ENCODE results near the gene SLC38A1.

DNA sequence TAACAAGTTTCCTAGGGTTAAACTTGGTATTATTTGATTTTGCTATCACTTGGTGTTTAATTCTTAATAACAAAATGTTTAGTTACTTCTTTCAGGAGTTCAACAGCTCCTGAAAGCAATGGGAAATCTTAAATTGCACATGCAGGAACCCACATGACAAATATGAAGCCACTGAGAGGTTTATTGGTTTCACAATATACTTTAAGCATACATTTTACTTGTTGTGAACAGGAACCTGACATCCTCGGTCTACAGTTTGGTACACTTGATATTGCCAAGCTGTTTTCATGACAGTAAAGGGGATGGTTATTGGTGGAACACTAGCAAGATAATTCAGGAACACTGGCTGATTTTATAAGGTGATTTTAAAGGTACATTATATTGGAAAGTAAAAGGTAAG, 46.2 kb downstream of the SLC38A1 start:
- TF ChIP-seq CTCF (IDR thresholded peaks at IDR 0.05; ENCODE audit: low read length) (no peak), EZH2 (IDR thresholded peaks at IDR 0.05; ENCODE audit: borderline replicate concordance, low read length) (no peak)
